ENCODE results near the gene CACNA1C.

The CACNA1C gene

GRCh38 chr12:2212537-2212936 is 159.8 kb downstream of the CACNA1C start:
- DNase-seq = no peak

- no peak for DNase-seq
These were observed 160.4 kb downstream of the CACNA1C start for GRCh38 chr12:2212971-2213869.

GRCh38 chr12:2214411-2214810 is 161.6 kb downstream of the CACNA1C start:
- DNase-seq = no peak

- DNase-seq = no peak
These were observed 163.1 kb downstream of the CACNA1C start for GRCh38 chr12:2215709-2216560.

- no peak for DNase-seq
These were observed 165.9 kb downstream of the CACNA1C start for GRCh38 chr12:2218706-2219105.

- DNase-seq = no peak
These were observed 168.3 kb downstream of the CACNA1C start for GRCh38 chr12:2221030-2221621.

GRCh38 chr12:2222691-2223090 is 169.9 kb downstream of the CACNA1C start:
- no peak for DNase-seq

GRCh38 chr12:2224961-2225360 is 172.2 kb downstream of the CACNA1C start:
- no peak for DNase-seq

- no peak for DNase-seq
These were observed 172.9 kb downstream of the CACNA1C start for GRCh38 chr12:2225696-2226095.

GRCh38 chr12:2226641-2227040 is 173.9 kb downstream of the CACNA1C start:
- no peak for DNase-seq

- no peak for DNase-seq
These were observed 174.6 kb downstream of the CACNA1C start for GRCh38 chr12:2227360-2227759.

GRCh38 chr12:2228535-2228934 is 175.7 kb downstream of the CACNA1C start:
- DNase-seq = no peak

- no peak for DNase-seq
These were observed 177.1 kb downstream of the CACNA1C start for GRCh38 chr12:2229661-2230539.

- no peak for DNase-seq
These were observed 178.3 kb downstream of the CACNA1C start for GRCh38 chr12:2231011-2231595.

- no peak for DNase-seq
These were observed 179.2 kb downstream of the CACNA1C start for GRCh38 chr12:2231956-2232355.

GRCh38 chr12:2233034-2233433 is 180.2 kb downstream of the CACNA1C start:
- DNase-seq = no peak

- DNase-seq = no peak
These were observed 181.3 kb downstream of the CACNA1C start for GRCh38 chr12:2234091-2234490.

- DNase-seq = no peak
These were observed 182.0 kb downstream of the CACNA1C start for GRCh38 chr12:2234646-2235350.

- DNase-seq = no peak
These were observed 183.9 kb downstream of the CACNA1C start for GRCh38 chr12:2236506-2237294.

- DNase-seq = no peak
These were observed 185.3 kb downstream of the CACNA1C start for GRCh38 chr12:2238111-2238510.

Data from NCI-H146 (cell line).